Hepatocyte (in vitro differentiated cells): ENCODE results near the gene SUMF1. TPM values are rescaled to one million over a fixed set of nuclear protein-coding genes. Genes with fewer than 3 reads are reported as not detected.
A peak's percentile ranks its signal among the peaks of the same experiment; 100 is the strongest.

Experiments used
- DNase-seq: peaks from one replicate; pipeline ENCODE4 v3.0.0-alpha.2; 2016; ENCODE audit warnings: low spot score
- H2AFZ ChIP-seq: fragments of 200-600 bp; sonication (generic); 2 replicates; pipeline ENCODE4 v1.6.0; 2016; ENCODE audit warnings: antibody characterized with exemption, mild to moderate bottlenecking
- H3K27ac ChIP-seq: fragments of 200-600 bp; sonication (generic); 2 replicates; pipeline ENCODE4 v1.5.1; 2016; ENCODE audit warnings: mild to moderate bottlenecking
- H3K27me3 ChIP-seq: fragments of 200-600 bp; sonication (generic); 2 replicates; pipeline ENCODE4 v1.6.1; 2016
- H3K36me3 ChIP-seq: fragments of 200-600 bp; sonication (generic); replicated peaks from 2 replicates; pipeline ENCODE4 v1.5.1; 2016; ENCODE audit warnings: low read depth; ENCODE audit not compliant: insufficient read depth
- H3K4me1 ChIP-seq: fragments of 200-600 bp; sonication (generic); 2 replicates; pipeline ENCODE4 v1.5.1; 2016; ENCODE audit warnings: mild to moderate bottlenecking, moderate library complexity; ENCODE audit not compliant: insufficient read depth
- H3K4me2 ChIP-seq: fragments of 200-600 bp; sonication (generic); 2 replicates; pipeline ENCODE4 v1.6.0; 2016
- H3K4me3 ChIP-seq: fragments of 200-600 bp; sonication (generic); 2 replicates; pipeline ENCODE4 v1.5.1; 2016; ENCODE audit warnings: mild to moderate bottlenecking
- H3K79me2 ChIP-seq: fragments of 200-600 bp; sonication (generic); 2 replicates; pipeline ENCODE4 v1.6.0; 2017; ENCODE audit warnings: mild to moderate bottlenecking
- H3K9me2 ChIP-seq: fragments of 200-600 bp; sonication (generic); replicated peaks from 2 replicates; pipeline ENCODE4 v1.6.0; 2017; ENCODE audit warnings: mild to moderate bottlenecking; ENCODE audit not compliant: insufficient read depth
- H3K9me3 ChIP-seq: fragments of 200-600 bp; sonication (generic); 2 replicates; pipeline ENCODE4 v1.5.1; 2016; ENCODE audit warnings: low read depth, mild to moderate bottlenecking
- H4K20me1 ChIP-seq: fragments of 200-600 bp; sonication (generic); 2 replicates; pipeline ENCODE4 v1.6.0; 2016; ENCODE audit warnings: mild to moderate bottlenecking; ENCODE audit not compliant: insufficient read depth, poor library complexity, severe bottlenecking
- CTCF ChIP-seq: fragments of 200-600 bp; sonication (generic); IDR thresholded peaks from 2 replicates; pipeline ENCODE4 v1.5.1; 2016; ENCODE audit warnings: antibody characterized with exemption, mild to moderate bottlenecking; ENCODE audit not compliant: poor library complexity
- EZH2 ChIP-seq: fragments of 200-600 bp; sonication (generic); IDR thresholded peaks from 2 replicates; pipeline ENCODE4 v1.6.1; 2016; ENCODE audit warnings: antibody characterized with exemption, mild to moderate bottlenecking, borderline replicate concordance
- EZH2phosphoT487 ChIP-seq: fragments of 200-600 bp; sonication (generic); IDR thresholded peaks from one replicate; pipeline ENCODE4 v1.6.1; 2018; ENCODE audit warnings: antibody characterized with exemption, mild to moderate bottlenecking, low read depth, moderate library complexity; ENCODE audit not compliant: unreplicated experiment, severe bottlenecking
- WGBS: methylation state at CpG from one replicate; pipeline ENCODE4 v1.1.6; 2016; ENCODE audit warnings: low lambda C conversion rate; ENCODE audit errors: missing lambda C conversion rate; 5-methylcytosine and 5-hydroxymethylcytosine counted together
- polyA plus RNA-seq: library from polyadenylated mRNA; unstranded; fragments of >200 nt; fragmentation: Nextera tagmentation; extraction: Ambion mirVana; gene quantifications from 2 replicates; pipeline ENCODE4 v1.2.1, GENCODE V29; 2016
- total RNA-seq: library from RNA; depleted of rRNA; stranded (reverse); fragments of >200 nt; gene quantifications from 2 replicates; pipeline ENCODE4 v1.2.3, GENCODE V29; 2014

The SUMF1 gene
- total and polyA plus RNA-seq, 2 experiments from 2014 or later: 55.5 to 59.0 TPM

DNA sequence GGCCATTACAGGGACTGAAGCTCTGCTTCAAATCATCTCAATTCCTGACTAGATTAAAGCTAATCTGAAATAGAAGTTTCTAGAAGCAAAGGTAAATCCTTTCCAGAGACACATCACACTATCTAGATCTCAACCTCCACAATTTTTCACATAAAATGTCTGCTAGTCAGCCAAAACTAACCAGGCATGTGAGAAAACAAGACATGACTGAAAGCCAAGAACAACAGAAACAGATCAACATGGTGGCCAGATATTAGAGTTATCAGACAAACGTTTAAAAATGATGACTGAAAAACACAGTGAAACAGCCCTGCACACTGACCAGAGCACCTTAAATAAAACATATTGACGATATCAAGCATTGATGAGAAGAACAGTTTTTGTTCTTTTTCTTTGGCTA, 59.1 kb downstream of the SUMF1 start:
- no peaks in the 10 kb centered on the region for H3K79me2 ChIP-seq
- no peaks in the 10 kb centered on the region for H3K27me3 ChIP-seq
- no peaks in the 10 kb centered on the region for H4K20me1 ChIP-seq
- no peak for DNase-seq
- no peak overlapping the region for H3K4me2 ChIP-seq
- H3K9me2 ChIP-seq: no peaks in the 10 kb centered on the region
- H3K27ac ChIP-seq: peak overlapping the region; percentile 47
- no peak overlapping the region for H3K4me3 ChIP-seq
- no peaks in the 10 kb centered on the region for H3K36me3 ChIP-seq
- H2AFZ ChIP-seq: no peak overlapping the region
- TF ChIP-seq EZH2phosphoT487: no peak
- no peak for TF ChIP-seq CTCF
- no peak for TF ChIP-seq EZH2
- no peaks in the 10 kb centered on the region for H3K4me1 ChIP-seq
- H3K9me3 ChIP-seq: no peaks in the 10 kb centered on the region
- WGBS: 79% methylated on average over 2 of the region's 2 CpGs

- Histone ChIP-seq H3K9me2 (no peaks in the 10 kb centered on the region), H4K20me1 (no peaks in the 10 kb centered on the region), H3K4me3 (no peak overlapping the region), H3K4me2 (peak overlapping the region; percentile 36), H2AFZ (no peak overlapping the region), H3K27ac (peak overlapping the region; percentile 47), H3K36me3 (no peaks in the 10 kb centered on the region), H3K4me1 (no peaks in the 10 kb centered on the region), H3K79me2 (no peaks in the 10 kb centered on the region), H3K27me3 (no peaks in the 10 kb centered on the region), H3K9me3 (no peaks in the 10 kb centered on the region)
- TF ChIP-seq EZH2phosphoT487: no peak
- no peak for TF ChIP-seq CTCF
- TF ChIP-seq EZH2: no peak
- 79% methylated on average over 4 of the region's 4 CpGs for WGBS
- peak; percentile 50 for DNase-seq
Observed at GRCh38 chr3:4406746-4407568, 60.1 kb downstream of the SUMF1 start.

DNA sequence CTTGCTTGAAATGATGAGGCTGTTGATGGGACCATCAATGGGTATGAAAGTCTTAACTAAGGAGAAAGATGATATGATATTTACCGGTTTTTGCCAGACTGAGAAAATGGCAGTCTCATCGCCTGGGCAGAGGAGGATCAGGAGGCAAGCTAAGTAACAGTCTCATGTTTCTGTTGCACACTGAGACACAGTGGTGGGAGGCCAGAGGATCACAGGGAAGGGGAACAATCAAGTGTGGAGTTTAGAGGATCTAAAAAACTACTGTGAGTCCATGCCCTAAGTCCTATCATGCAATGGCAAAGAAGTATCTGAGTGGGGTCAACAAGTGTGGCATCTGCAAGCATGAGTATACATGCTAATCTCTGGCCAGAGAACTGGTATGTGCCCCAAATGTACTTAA, 62.2 kb downstream of the SUMF1 start:
- no peak for DNase-seq
- no peaks in the 10 kb centered on the region for H3K36me3 ChIP-seq
- TF ChIP-seq EZH2 (no peak), EZH2phosphoT487 (no peak), CTCF (no peak)
- H2AFZ ChIP-seq: no peak overlapping the region
- H3K4me3 ChIP-seq: no peak overlapping the region
- H3K9me2 ChIP-seq: no peaks in the 10 kb centered on the region
- no peaks in the 10 kb centered on the region for H4K20me1 ChIP-seq
- no peaks in the 10 kb centered on the region for H3K27me3 ChIP-seq
- H3K9me3 ChIP-seq: no peaks in the 10 kb centered on the region
- no peaks in the 10 kb centered on the region for H3K4me1 ChIP-seq
- H3K27ac ChIP-seq: no peak overlapping the region
- H3K79me2 ChIP-seq: no peaks in the 10 kb centered on the region
- WGBS: 95% methylated on average over 2 of the region's 2 CpGs
- H3K4me2 ChIP-seq: no peak overlapping the region
